Calu3 (cell line): ENCODE results near the gene TIFAB. TPM values are rescaled to one million over a fixed set of nuclear protein-coding genes. Genes with fewer than 3 reads are reported as not detected.

ENCODE experiments used
- BruUV-seq: library from RNA; stranded (reverse); fragments of 400-500 nt; replicated peaks from 2 replicates; lab custom pipeline; 2021; lab: Mats Ljungman, UMichigan
- CTCF ChIA-PET: fragments of 300-600 bp; sonication (Branson Sonifier 250); formaldehyde crosslinking; loops from one replicate; lab custom pipeline; 2022; ENCODE audit warnings: antibody characterized with exemption; lab: Charles Lee
- DNase-seq: peaks from one replicate; pipeline ENCODE4 v3.0.0; 2022
- H3K27ac Mint-ChIP-seq: one replicate; pipeline ENCODE4 v1.8.0; 2022; ENCODE audit warnings: mixed read lengths; ENCODE audit not compliant: unreplicated experiment
- H3K27me3 Mint-ChIP-seq: one replicate; pipeline ENCODE4 v1.8.0; 2022; ENCODE audit warnings: mixed read lengths; ENCODE audit not compliant: unreplicated experiment
- H3K36me3 Mint-ChIP-seq: one replicate; pipeline ENCODE4 v1.8.0; 2022; ENCODE audit warnings: mild to moderate bottlenecking, moderate library complexity, mixed read lengths; ENCODE audit not compliant: insufficient read depth, unreplicated experiment
- H3K4me1 Mint-ChIP-seq: one replicate; pipeline ENCODE4 v1.8.0; 2022; ENCODE audit warnings: mild to moderate bottlenecking, low read depth, mixed read lengths; ENCODE audit not compliant: unreplicated experiment
- H3K4me3 Mint-ChIP-seq: one replicate; pipeline ENCODE4 v1.8.0; 2022; ENCODE audit warnings: mild to moderate bottlenecking, low read depth, moderate library complexity, mixed read lengths; ENCODE audit not compliant: unreplicated experiment
- H3K9me3 Mint-ChIP-seq: one replicate; pipeline ENCODE4 v1.8.0; 2022; ENCODE audit warnings: low read depth, mixed read lengths; ENCODE audit not compliant: unreplicated experiment
- CTCF ChIP-seq: fragments of 200-600 bp; IDR thresholded peaks from one replicate; pipeline ENCODE4 v1.8.0; 2022; ENCODE audit warnings: antibody characterized with exemption; ENCODE audit not compliant: unreplicated experiment
- intact Hi-C: fragments of 100-400 bp; cut with micrococcal nuclease; formaldehyde crosslinking; loops from one replicate; pipeline ENCODE4 v1.10.0; 2022; ENCODE audit not compliant: unreplicated experiment
- total RNA-seq: library from RNA; stranded (reverse); gene quantifications from 2 replicates; pipeline ENCODE4 v1.2.3, GENCODE V29; 2022

The TIFAB gene
- total RNA-seq, 1 experiment from 2014 or later = not detected

DNA sequence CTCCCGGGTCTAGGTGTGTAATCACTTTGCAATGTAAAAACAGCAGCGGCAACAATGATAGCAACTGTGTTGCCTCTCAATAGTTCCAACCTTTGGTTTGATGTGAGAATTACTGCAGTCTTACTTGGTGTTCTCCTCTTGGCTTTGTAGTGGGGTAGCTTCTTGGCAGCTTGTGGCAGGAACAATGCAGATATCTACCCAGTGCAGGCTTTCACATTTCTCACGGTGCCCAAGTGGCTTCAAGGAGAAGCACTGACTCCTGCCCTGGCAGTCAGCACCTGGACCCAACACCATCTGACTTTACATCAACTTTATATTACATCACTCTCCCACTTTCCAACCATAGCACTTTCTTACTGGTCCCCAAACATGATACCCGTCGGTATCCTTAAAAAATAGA is 28.4 kb upstream of the TIFAB start:
- Mint-ChIP-seq H3K4me3 (no peak overlapping the region), H3K36me3 (no peaks in the 10 kb centered on the region), H3K4me1 (no peaks in the 10 kb centered on the region), H3K27ac (no peak overlapping the region), H3K27me3 (peaks cover 20% of the 10 kb centered on the region), H3K9me3 (no peaks in the 10 kb centered on the region)
- DNase-seq = no peak
- TF ChIP-seq CTCF = no peak
- BruUV-seq = no TSS peak
- CTCF ChIA-PET = interaction anchor here (1.6 kb wide), 1 partner anchor 71 kb away, joined by 5 read pairs; no protein-coding TSS in a partner anchor
- intact Hi-C loops = no loop called here

DNA sequence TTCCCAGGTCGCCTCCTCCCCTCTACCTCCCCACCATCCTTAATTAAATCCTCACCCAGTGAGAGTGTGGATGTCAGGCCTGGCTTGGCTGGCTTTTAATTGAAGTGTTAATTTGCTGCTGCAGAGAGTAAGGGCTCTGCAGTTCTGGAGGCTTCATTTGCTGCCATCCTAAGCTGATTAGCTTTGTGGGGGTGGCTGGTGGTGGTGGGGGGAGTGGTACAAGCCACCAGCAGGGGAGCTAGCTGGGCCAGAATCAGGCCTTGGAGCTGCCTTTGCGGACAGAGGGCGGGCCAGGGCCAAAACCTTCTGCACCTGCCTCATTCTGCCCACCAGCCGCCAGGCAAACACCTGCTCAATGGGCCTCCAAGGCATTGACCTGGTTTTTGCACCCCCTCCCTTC is 26.8 kb upstream of the TIFAB start:
- H3K9me3 Mint-ChIP-seq = no peaks in the 10 kb centered on the region
- no TSS peak for BruUV-seq
- intact Hi-C loops = no loop called here
- no peaks in the 10 kb centered on the region for H3K4me1 Mint-ChIP-seq
- H3K27me3 Mint-ChIP-seq = peaks cover 9% of the 10 kb centered on the region
- CTCF ChIA-PET = interaction anchor here (0.8 kb wide), 1 partner anchor 17 kb away, joined by 3 read pairs; no protein-coding TSS in a partner anchor
- DNase-seq = no peak
- TF ChIP-seq CTCF = no peak
- H3K27ac Mint-ChIP-seq = no peak overlapping the region
- no peaks in the 10 kb centered on the region for H3K36me3 Mint-ChIP-seq
- no peak overlapping the region for H3K4me3 Mint-ChIP-seq

DNA sequence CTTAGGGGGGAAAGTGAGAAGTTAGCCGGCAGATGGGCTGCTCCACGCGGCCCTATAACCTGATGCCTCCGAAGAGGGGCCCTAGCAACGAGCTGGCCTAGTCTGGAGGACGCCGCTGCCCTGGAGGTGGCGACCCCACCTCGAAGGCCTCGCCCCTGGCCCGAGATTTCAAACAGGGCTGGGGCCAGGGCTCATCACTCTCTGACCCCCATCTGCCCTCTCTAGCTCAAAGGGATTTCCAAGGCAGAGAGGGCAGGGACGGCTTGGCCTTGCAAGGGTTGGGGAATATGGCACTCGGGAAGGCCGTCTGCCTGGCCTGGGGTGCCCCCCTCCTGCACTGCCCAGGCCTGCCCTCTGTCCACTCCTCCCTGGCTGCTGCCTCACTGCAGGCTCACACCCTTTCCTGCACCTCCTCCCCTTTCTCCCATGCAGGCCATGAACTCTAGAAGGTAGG is 25.5 kb upstream of the TIFAB start:
- Mint-ChIP-seq H3K4me3 (no peak overlapping the region), H3K36me3 (no peaks in the 10 kb centered on the region), H3K4me1 (no peaks in the 10 kb centered on the region), H3K9me3 (no peaks in the 10 kb centered on the region), H3K27me3 (no peaks in the 10 kb centered on the region), H3K27ac (no peak overlapping the region)
- CTCF ChIA-PET = no interaction called here
- no TSS peak for BruUV-seq
- intact Hi-C loops = no loop called here
- TF ChIP-seq CTCF = no peak
- DNase-seq = no peak

DNA sequence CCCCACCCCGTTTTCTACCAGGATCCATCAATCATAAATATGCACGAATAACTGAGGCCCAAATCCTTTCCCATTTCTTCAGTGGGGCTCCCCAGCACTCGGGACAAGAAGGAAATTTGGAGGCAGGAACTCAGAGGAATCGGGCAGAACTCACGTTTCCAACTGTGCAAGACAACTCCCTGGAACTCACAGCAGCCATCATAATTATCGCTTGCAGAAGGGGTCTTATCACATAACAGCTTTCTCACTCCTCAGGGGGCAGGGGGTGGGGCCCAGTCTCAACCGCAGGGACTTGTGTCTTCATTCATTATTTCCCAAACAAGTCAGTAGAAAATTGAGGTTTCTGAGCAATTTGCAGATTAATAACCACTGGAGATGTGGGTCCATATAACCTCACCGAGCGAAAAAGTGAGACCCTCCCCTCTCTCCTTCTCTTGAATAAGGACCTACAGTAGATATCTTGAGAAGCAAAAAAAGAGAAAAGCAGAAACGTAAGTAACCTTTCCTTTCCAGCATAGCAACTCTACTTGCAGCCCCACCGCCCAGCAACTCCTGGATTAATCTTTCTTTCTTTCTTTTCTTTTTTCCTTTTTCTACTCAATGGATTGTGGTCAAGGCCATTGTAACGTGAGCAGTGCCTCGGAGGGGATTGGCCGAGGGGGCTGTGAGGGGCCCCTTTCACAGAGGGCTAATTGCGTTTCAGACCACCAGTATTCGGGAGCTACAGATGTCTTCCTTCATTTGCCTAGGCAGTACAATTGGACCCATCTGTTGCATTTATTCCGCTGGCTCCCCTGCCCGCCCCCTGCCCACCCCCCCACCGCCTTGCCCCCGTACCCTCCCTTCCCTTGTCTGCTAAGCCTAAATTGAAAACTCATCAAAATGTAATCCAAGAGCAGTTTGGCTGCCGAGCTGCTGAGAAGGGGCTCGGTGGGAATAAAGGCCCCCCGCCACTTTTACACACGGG is 24.7 kb upstream of the TIFAB start:
- no peak for TF ChIP-seq CTCF
- no peaks in the 10 kb centered on the region for H3K27me3 Mint-ChIP-seq
- no peaks in the 10 kb centered on the region for H3K36me3 Mint-ChIP-seq
- no TSS peak for BruUV-seq
- DNase-seq = no peak
- H3K9me3 Mint-ChIP-seq = no peaks in the 10 kb centered on the region
- no peak overlapping the region for H3K4me3 Mint-ChIP-seq
- no peak overlapping the region for H3K27ac Mint-ChIP-seq
- CTCF ChIA-PET = no interaction called here
- intact Hi-C loops = no loop called here
- H3K4me1 Mint-ChIP-seq = no peaks in the 10 kb centered on the region
